H1 (cell line): ENCODE data around the gene IDI2. TPM values are rescaled to one million over a fixed set of nuclear protein-coding genes. Genes with fewer than 3 reads are reported as not detected.

ENCODE experiments used
- CTCF ChIA-PET: fragments of 300-600 bp; sonication (Branson Sonifier 250); formaldehyde crosslinking; loops from one replicate; lab custom pipeline; 2021; ENCODE audit not compliant: partially characterized antibody; lab: Charles Lee
- POLR2A ChIA-PET: fragments of 300-600 bp; sonication (Branson Sonifier 250); formaldehyde crosslinking; loops from one replicate; lab custom pipeline; 2021; ENCODE audit warnings: inconsistent platforms; ENCODE audit not compliant: partially characterized antibody; lab: Charles Lee
- DNase-seq, 2 experiments: peaks; one replicate each; pipeline versions ENCODE4 v3.0.0 to v3.0.0-alpha.2; 2010 to 2022; ENCODE audit warnings: low spot score in 2 of 2, low read depth in 1 of 2, mixed read lengths in 1 of 2
- FAIRE-seq: peaks from 2 replicates; lab custom pipeline; 2011; peaks lifted over from hg19 to GRCh38; lab: Jason Lieb, UNC
- H2AFZ ChIP-seq: 2 replicates; pipeline ENCODE4 v1.8.1; 2012; ENCODE audit warnings: low read length, inconsistent platforms
- H2AK5ac ChIP-seq: 2 replicates; pipeline ENCODE4 v1.6.1; 2013; ENCODE audit warnings: low read depth, low read length
- H2BK120ac ChIP-seq: replicated peaks from 2 replicates; pipeline ENCODE3; 2013; ENCODE audit warnings: low read depth, low read length, inconsistent platforms
- H2BK12ac ChIP-seq: 2 replicates; pipeline ENCODE4 v1.6.1; 2013; ENCODE audit warnings: low read depth, low read length
- H2BK15ac ChIP-seq: 2 replicates; pipeline ENCODE4 v1.6.1; 2013; ENCODE audit warnings: low read length
- H2BK20ac ChIP-seq: 2 replicates; pipeline ENCODE4 v1.6.1; 2013; ENCODE audit warnings: low read length
- H2BK5ac ChIP-seq: 2 replicates; pipeline ENCODE4 v1.6.1; 2013; ENCODE audit warnings: low read depth, low read length
- H3K14ac ChIP-seq: 2 replicates; pipeline ENCODE4 v1.6.1; 2013; ENCODE audit warnings: inconsistent platforms; ENCODE audit not compliant: insufficient read length
- H3K18ac ChIP-seq: 2 replicates; pipeline ENCODE4 v1.6.1; 2013; ENCODE audit warnings: low read length; ENCODE audit errors: extremely low read depth
- H3K23ac ChIP-seq: 2 replicates; pipeline ENCODE4 v1.6.1; 2013; ENCODE audit warnings: inconsistent platforms; ENCODE audit not compliant: insufficient read length
- H3K23me2 ChIP-seq: 2 replicates; pipeline ENCODE4 v1.6.1; 2013; ENCODE audit warnings: low read depth, low read length
- H3K27ac ChIP-seq: 2 replicates; pipeline ENCODE4 v1.6.1; 2011; ENCODE audit warnings: low read depth, low read length, inconsistent platforms
- H3K27me3 ChIP-seq, 4 experiments: replicated peaks in 1 of 4; 1 replicate in 1 of 4; 2 replicates in 3 of 4; pipeline versions ENCODE4 v1.6.1 to v1.8.1; 2011 to 2013; ENCODE audit warnings: low read length in 3 of 4, mild to moderate bottlenecking in 3 of 4, inconsistent platforms in 2 of 4, mixed read lengths in 2 of 4, moderate library complexity in 1 of 4; ENCODE audit not compliant: control insufficient read depth in 3 of 4, insufficient read depth in 3 of 4; ENCODE audit errors: extremely low read depth in 1 of 4
- H3K36me3 ChIP-seq, 4 experiments: 2 replicates each; pipeline versions ENCODE4 v1.6.1 to v1.8.1; 2011 to 2013; ENCODE audit warnings: mild to moderate bottlenecking in 4 of 4, low read length in 3 of 4, moderate library complexity in 2 of 4, control low read depth in 1 of 4, inconsistent platforms in 1 of 4; ENCODE audit not compliant: insufficient read depth in 4 of 4, control insufficient read depth in 2 of 4
- H3K4ac ChIP-seq: replicated peaks from 2 replicates; pipeline ENCODE3; 2013; ENCODE audit warnings: low read length, low read depth, mixed read lengths, inconsistent platforms; ENCODE audit not compliant: insufficient read length
- H3K4me1 ChIP-seq, 4 experiments: replicated peaks in 1 of 4; 1 replicate in 1 of 4; 2 replicates in 3 of 4; pipeline versions ENCODE4 v1.6.1 to v1.8.1; 2011 to 2013; ENCODE audit warnings: low read length in 3 of 4, inconsistent platforms in 2 of 4, mixed read lengths in 1 of 4; ENCODE audit not compliant: insufficient read depth in 4 of 4, control insufficient read depth in 3 of 4
- H3K4me2 ChIP-seq, 2 experiments: 2 replicates each; pipeline versions ENCODE4 v1.6.1 to v1.8.1; 2011 to 2013; ENCODE audit warnings: low read depth in 2 of 2, low read length in 2 of 2, control low read depth in 1 of 2, inconsistent platforms in 1 of 2, mild to moderate bottlenecking in 1 of 2; ENCODE audit not compliant: insufficient read depth in 1 of 2
- H3K4me3 ChIP-seq, 4 experiments: fragments of 200-600, 300-600 bp in 1 of 4; sonication (generic), shearing (Covaris generic), sonication (Bioruptor Twin) in 1 of 4; 2 replicates each; pipeline versions ENCODE4 v1.5.1 to v1.8.1; 2011 to 2016; ENCODE audit warnings: low read length in 4 of 4, low read depth in 3 of 4, control low read depth in 2 of 4, inconsistent platforms in 2 of 4, mild to moderate bottlenecking in 2 of 4, mixed read lengths in 1 of 4, moderate library complexity in 1 of 4; ENCODE audit not compliant: insufficient read depth in 2 of 4; ENCODE audit errors: extremely low read depth in 1 of 4
- H3K56ac ChIP-seq: replicated peaks from 2 replicates; pipeline ENCODE3; 2013; ENCODE audit warnings: low read depth, mild to moderate bottlenecking, mixed read lengths, low read length, inconsistent platforms; ENCODE audit not compliant: insufficient read length
- H3K79me1 ChIP-seq: 2 replicates; pipeline ENCODE4 v1.6.1; 2013; ENCODE audit warnings: low read depth, low read length, control low read depth
- H3K79me2 ChIP-seq, 2 experiments: 2 replicates each; pipeline versions ENCODE4 v1.6.1 to v1.8.1; 2012 to 2013; ENCODE audit warnings: low read length in 2 of 2, mild to moderate bottlenecking in 2 of 2, inconsistent platforms in 1 of 2; ENCODE audit not compliant: insufficient read depth in 2 of 2, control insufficient read depth in 1 of 2
- H3K9ac ChIP-seq, 4 experiments: replicated peaks in 1 of 4; 1 replicate in 1 of 4; 2 replicates in 3 of 4; pipeline versions ENCODE4 v1.6.1 to v1.8.1; 2011 to 2013; ENCODE audit warnings: low read depth in 3 of 4, low read length in 3 of 4, control low read depth in 2 of 4, mild to moderate bottlenecking in 2 of 4, moderate library complexity in 2 of 4, inconsistent platforms in 1 of 4; ENCODE audit errors: extremely low read depth in 1 of 4
- H3K9me3 ChIP-seq, 2 experiments: 2 replicates each; pipeline versions ENCODE4 v1.6.1 to v1.8.1; 2012 to 2013; ENCODE audit warnings: mild to moderate bottlenecking in 2 of 2, moderate library complexity in 2 of 2, control low read depth in 1 of 2, inconsistent platforms in 1 of 2, low read depth in 1 of 2, low read length in 1 of 2, mixed read lengths in 1 of 2; ENCODE audit not compliant: insufficient read depth in 2 of 2
- H4K20me1 ChIP-seq, 2 experiments: replicated peaks in 1 of 2; 2 replicates each; pipeline versions ENCODE3 to v1.8.1; 2011 to 2013; ENCODE audit warnings: inconsistent platforms in 2 of 2, low read length in 2 of 2, mild to moderate bottlenecking in 1 of 2; ENCODE audit not compliant: insufficient read depth in 2 of 2, control insufficient read depth in 1 of 2
- H4K5ac ChIP-seq: 2 replicates; pipeline ENCODE4 v1.6.1; 2013; ENCODE audit warnings: low read length, low read depth, mixed read lengths, inconsistent platforms; ENCODE audit not compliant: insufficient read length
- H4K8ac ChIP-seq: 2 replicates; pipeline ENCODE4 v1.8.0; 2013; ENCODE audit warnings: mild to moderate bottlenecking, moderate library complexity, low read length, inconsistent platforms; ENCODE audit not compliant: insufficient read depth; ENCODE audit errors: extremely low read depth
- H4K91ac ChIP-seq: replicated peaks from 2 replicates; pipeline ENCODE3; 2013; ENCODE audit warnings: low read length, mixed read lengths, inconsistent platforms; ENCODE audit not compliant: insufficient read length
- GTF2F1 ChIP-seq: IDR thresholded peaks from 2 replicates; pipeline ENCODE4 v1.6.1; 2012; ENCODE audit warnings: low read depth, low read length, improper control_type of control experiment, borderline replicate concordance
- KDM5A ChIP-seq: fragments of 200-600 bp; IDR thresholded peaks from 2 replicates; pipeline ENCODE4 v1.7.1; 2012; ENCODE audit warnings: mild to moderate bottlenecking, low read length, inconsistent platforms, mixed read lengths
- POU5F1 ChIP-seq: IDR thresholded peaks from 2 replicates; pipeline ENCODE4 v1.6.1; 2011; ENCODE audit warnings: low read depth, mild to moderate bottlenecking, low read length, moderate library complexity
- WGBS, 2 experiments: shearing (Covaris generic) in 1 of 2; methylation state at CpG; one replicate each; pipeline versions ENCODE4 v1.1.6 to v1.1.7; 2013 to 2015; ENCODE audit warnings: low lambda C conversion rate in 2 of 2, mixed read lengths in 2 of 2, inconsistent platforms in 1 of 2, low coverage in 1 of 2, missing lambda C conversion rate in 1 of 2; ENCODE audit not compliant: insufficient replicate concordance in 2 of 2, insufficient coverage in 1 of 2, insufficient read length in 1 of 2; ENCODE audit errors: extremely low coverage in 1 of 2, missing lambda C conversion rate in 1 of 2; 5-methylcytosine and 5-hydroxymethylcytosine counted together
- polyA plus RNA-seq, 7 experiments: library from polyadenylated mRNA; depleted of rRNA in 3 of 7; stranded (reverse) in 5 of 7; unstranded in 2 of 7; fragments of >200 nt in 5 of 7; fragments of 200-250 nt in 2 of 7; gene quantifications; 1 replicate in 5 of 7; 2 replicates in 1 of 7; 4 replicates in 1 of 7; pipeline versions ENCODE4 v1.2.1 to v1.2.3, GENCODE V29; 2011 to 2013; ENCODE audit warnings: missing spikeins in 2 of 7, mixed read lengths in 2 of 7
- total RNA-seq: library from RNA; stranded (reverse); fragmentation: NEBNext Ultra II Directional; extraction: Animal tissue kit (Norgen Biotek cat#: 25700); gene quantifications from 2 replicates; pipeline ENCODE4 v1.2.1, GENCODE V29; 2021

Gene IDI2
- total and polyA plus RNA-seq, 2 of the 8 experiments (the other 6 are each of a cell fraction or from before 2014, with no cell fraction given) = not detected

DNA sequence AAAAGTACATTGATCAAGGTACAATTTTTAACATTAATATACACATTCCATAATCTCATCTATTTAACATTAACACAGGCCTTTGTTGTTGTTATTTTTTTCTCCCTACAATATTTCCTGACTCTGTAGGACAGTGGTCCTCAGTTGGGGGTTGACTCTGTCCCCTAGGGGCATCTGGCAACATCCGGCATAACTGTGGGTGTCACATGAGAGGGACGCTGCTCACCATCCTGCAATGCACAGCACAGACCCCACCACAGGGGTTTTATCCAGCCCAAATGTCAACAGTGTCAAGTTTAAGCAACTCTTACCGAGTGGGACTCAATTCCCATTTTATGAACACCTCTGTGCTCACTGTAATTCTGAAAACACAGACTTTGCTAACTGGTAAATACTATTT is 14.5 kb upstream of the IDI2 start:
- H4K5ac ChIP-seq = no peak overlapping the region
- H3K9me3 ChIP-seq = no peaks in the 10 kb centered on the region
- H2AK5ac ChIP-seq = no peak overlapping the region
- H3K79me2 ChIP-seq = peaks cover 4 to 22% of the 10 kb centered on the region in 2 experiments
- no peak overlapping the region for H3K56ac ChIP-seq
- H3K27me3 ChIP-seq = no peaks in the 10 kb centered on the region
- H2AFZ ChIP-seq = no peak overlapping the region
- ChIA-PET CTCF (no interaction called here), POLR2A (no interaction called here)
- H3K14ac ChIP-seq = no peak overlapping the region
- no peak overlapping the region for H2BK12ac ChIP-seq
- no peak overlapping the region for H4K91ac ChIP-seq
- no peak for FAIRE-seq
- no peak overlapping the region for H2BK120ac ChIP-seq
- no peak overlapping the region for H2BK20ac ChIP-seq
- peaks cover 3 to 51% (median 31%) of the 10 kb centered on the region in 4 experiments; a peak in 7 of 8 replicates for H3K36me3 ChIP-seq
- no peak overlapping the region for H3K27ac ChIP-seq
- no peak overlapping the region for H3K4me2 ChIP-seq
- H4K20me1 ChIP-seq = peaks cover 4 to 20% of the 10 kb centered on the region in 2 experiments
- no peak overlapping the region for H4K8ac ChIP-seq
- H2BK15ac ChIP-seq = no peak overlapping the region
- 89% methylated on average over 3 of the region's 3 CpGs; no CpG with 5 or more reads in 1 of the 2 experiments for WGBS, 2 experiments
- H3K79me1 ChIP-seq = peaks cover 7% of the 10 kb centered on the region; the same call in 1 of the 2 replicates
- H3K4me3 ChIP-seq = no peak overlapping the region
- H3K23me2 ChIP-seq = no peaks in the 10 kb centered on the region
- H3K4ac ChIP-seq = no peak overlapping the region
- H3K23ac ChIP-seq = no peak overlapping the region
- TF ChIP-seq POU5F1 (no peak), GTF2F1 (no peak), KDM5A (no peak)
- no peak overlapping the region for H3K9ac ChIP-seq
- no peaks in the 10 kb centered on the region; a peak in 1 of 7 replicates for H3K4me1 ChIP-seq
- H3K18ac ChIP-seq = no peak overlapping the region
- H2BK5ac ChIP-seq = no peak overlapping the region
- DNase-seq = no peak
